ENCODE results near the gene SAMD3.

GRCh38 chr6:130140084-130140483 is 82.7 kb downstream of the SAMD3 start:
- no peak for TF ChIP-seq CTCF (IDR thresholded peaks at IDR 0.05)
- no peak for TF ChIP-seq MXI1 (IDR thresholded peaks at IDR 0.05; ENCODE audit: low read depth, low read length)
- no peak for TF ChIP-seq YY1 (IDR thresholded peaks at IDR 0.05; ENCODE audit: low read depth)
